Activated CD8-positive, alpha-beta memory T cell treated with anti-CD3 and anti-CD28 coated beads, Interleukin-2, amount 50 U/mL, for 1 hour (primary cell): ENCODE data around the gene ZNHIT2.
"Not testable (repeated sequence)": the region's sequence is repeated elsewhere in the genome, so short reads cannot be mapped to it uniquely, and the experiment has no call there.

Experiments
- DNase-seq: peaks from one replicate; pipeline ENCODE4 v3.0.0-alpha.2; 2020; ENCODE audit errors: extremely low read depth

ZNHIT2 gene

DNA sequence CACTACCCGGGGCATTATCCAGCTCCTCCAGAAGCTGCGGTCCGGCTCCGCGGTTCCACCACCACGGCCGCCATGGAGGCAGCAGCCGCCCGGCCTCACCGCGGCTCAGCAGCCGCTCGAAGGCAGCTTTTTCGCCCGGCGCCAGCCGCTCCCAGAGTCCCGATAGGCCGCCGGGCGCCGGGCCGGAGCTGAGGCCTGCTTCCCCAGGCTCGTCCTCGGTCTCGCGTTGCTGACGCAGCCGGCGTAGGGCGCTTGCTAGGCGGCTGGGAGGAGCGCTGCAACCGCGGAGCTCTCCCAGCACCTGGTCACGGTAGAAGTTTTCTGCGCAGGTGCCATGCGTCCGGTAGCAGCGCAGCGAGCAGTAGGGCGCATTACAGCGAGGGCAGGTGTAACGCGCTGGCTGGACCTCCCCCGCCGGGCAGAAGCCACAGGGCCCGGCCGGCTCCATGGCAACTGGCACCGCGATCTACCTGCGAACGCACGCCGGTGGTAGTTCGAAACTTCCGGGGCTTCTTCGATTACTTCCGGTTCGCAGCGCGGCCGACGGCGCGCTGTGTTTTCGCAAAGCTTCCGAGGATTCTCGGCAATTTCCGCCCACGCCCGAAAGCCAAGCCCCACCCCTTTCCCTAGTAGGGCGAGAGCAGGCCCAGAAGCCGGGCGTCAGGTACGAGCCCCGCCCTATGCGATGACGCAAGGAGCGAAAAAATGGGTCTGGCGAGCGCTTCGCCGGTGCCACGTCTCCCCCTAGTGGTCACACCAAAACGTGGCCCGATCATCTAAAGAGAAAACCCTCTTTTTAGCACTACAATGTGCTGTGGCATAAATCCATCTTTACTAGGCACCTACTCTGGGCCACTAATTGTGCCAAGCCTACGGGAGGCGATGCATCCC, at the start of gene ZNHIT2:
TSS of gene ZNHIT2 (minus strand) at position 496 of the 891 bp plus-strand sequence. CDS start at position 448, 48 bp downstream.
- peak; percentile 99 for DNase-seq

GRCh38 chr11:65166893-65167292, 49.4 kb upstream of the ZNHIT2 start:
- no peak for DNase-seq

DNA sequence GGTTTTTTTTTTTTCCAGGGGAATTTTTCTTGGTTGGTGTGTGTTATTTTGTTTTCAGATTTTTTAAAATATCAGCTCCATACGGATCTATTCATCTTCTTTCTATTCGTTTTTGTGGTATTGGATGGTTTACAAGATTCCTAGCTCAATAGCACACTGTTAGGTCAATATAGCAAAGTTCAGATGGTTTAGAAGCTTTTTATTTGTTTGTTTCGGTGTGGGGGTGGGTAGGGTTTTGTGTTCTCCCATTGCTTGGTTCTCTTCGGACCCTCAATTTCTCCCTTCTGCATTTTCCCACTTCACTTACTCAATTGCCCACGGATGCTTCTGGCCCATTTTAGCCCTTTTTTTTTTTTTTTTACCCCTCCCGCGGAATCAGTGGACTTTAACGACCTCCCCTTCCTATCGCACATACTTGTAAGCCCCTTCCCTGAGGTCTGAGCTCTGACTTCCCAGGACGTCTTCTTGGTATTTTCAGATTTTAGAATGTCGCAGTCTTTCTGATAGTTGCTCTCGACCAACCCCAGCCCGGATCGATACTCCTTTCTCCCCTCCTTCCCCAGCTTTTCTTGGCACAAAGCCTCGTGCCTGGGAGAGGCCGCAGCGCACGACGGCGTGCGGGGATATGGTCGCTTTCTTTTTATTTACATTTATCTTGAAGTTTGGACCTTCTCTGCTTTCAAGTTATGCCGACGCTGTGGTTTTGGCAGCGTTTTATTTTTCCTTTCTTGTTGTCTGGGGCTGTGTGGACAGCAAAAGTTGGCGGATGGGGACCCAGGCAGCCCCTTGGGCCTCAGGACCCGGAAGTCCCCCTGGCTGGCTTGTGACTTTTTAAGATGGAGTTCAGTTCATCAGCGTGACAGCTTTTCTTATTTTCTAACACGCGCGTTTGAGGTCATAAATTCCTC, 48.2 kb upstream of the ZNHIT2 start:
- no peak for DNase-seq

DNA sequence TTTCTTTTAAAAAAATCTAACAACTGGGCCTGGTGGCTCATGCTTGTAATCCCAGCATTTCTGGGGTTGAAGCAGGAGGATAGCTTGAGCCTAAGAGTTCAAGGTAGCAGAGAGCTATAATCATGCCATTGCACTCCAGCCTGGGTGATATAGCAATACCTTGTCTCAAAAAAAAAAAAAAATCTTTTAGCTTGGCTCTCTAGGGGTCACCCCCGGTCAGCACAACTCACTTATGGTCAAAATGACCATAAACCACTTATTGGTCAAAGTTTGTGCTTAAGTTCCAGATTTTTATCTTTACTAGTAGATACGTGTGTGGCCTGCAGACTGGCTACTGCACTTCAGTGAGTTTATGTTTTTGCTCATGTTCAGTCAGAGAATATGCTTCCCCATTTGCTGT, 46.2 kb upstream of the ZNHIT2 start:
- no peak for DNase-seq

- no peak for DNase-seq
Observed at GRCh38 chr11:65160643-65161042, 43.1 kb upstream of the ZNHIT2 start.

GRCh38 chr11:65159012-65159411, 41.5 kb upstream of the ZNHIT2 start:
- DNase-seq, result no peak

- no peak for DNase-seq
Observed at GRCh38 chr11:65157336-65157735, 39.8 kb upstream of the ZNHIT2 start.

DNA sequence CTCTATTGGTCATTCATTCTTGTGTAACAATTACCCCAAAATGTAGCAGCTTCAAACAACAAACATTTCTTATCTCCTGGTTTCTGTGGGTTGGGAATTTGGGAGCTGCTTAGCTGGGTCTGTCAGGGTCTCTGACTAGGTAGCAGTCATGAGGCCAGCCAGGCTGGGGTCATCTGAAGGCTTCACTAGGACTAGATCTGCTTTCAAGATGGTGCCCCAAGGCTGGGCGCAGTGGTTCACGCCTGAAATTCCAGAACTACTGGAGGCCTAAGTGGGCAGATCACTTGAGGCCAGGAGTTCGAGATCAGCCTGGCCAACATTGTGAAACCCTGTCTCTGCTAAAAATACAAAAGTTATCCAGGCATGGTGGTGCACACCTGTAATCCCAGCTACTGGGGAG, 39.4 kb upstream of the ZNHIT2 start:
- DNase-seq, result no peak

- no peak for DNase-seq
Observed at GRCh38 chr11:65156256-65156655, 38.8 kb upstream of the ZNHIT2 start.

DNA sequence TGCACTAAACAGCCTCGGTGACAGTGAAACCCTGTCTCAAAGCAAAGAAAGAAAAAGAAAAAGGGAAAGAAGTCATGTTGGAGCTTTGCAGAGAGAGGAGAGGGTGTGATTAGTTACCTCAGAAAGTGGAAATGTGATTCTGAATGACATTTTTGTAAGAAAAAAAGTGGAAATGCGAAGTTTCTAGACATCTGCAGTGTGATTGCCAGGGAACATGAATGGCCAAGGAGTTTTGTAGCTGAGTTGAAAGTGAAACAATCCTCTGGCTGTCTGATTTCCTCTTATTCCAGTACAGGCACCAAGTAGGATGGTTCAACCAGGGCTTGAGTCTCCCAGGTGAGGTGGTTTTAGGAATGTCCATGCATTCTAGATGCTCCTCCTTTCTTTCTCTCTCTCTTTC, 34.6 kb upstream of the ZNHIT2 start:
- DNase-seq, result no peak

DNA sequence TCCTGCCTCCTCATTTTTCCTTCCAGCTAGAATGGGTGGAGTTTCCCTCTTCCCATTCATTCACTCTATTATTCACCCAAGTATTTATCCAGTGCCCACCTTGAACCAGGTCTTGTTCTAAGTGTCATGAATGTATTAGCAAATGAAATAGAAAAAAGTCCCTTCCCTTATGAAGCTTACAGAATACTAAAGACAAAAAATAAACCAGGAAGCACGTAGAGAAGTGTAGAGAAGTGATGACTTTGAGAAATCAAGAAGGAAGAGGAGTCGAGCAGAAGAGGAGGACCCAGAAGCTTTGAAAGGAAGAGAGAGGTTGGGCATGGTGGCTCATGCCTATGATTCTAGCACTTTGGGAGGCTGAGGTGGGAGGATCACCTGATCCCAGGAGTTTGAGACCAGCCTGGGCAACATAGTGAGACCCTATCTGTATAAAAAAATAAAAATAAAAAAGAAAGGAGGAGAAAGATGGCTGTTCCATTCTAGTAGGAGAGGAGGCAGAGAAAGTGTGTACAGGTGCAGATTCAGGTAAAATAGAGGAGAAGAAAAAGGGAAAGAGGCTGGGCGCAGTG, 33.9 kb upstream of the ZNHIT2 start:
- DNase-seq, result no peak

DNA sequence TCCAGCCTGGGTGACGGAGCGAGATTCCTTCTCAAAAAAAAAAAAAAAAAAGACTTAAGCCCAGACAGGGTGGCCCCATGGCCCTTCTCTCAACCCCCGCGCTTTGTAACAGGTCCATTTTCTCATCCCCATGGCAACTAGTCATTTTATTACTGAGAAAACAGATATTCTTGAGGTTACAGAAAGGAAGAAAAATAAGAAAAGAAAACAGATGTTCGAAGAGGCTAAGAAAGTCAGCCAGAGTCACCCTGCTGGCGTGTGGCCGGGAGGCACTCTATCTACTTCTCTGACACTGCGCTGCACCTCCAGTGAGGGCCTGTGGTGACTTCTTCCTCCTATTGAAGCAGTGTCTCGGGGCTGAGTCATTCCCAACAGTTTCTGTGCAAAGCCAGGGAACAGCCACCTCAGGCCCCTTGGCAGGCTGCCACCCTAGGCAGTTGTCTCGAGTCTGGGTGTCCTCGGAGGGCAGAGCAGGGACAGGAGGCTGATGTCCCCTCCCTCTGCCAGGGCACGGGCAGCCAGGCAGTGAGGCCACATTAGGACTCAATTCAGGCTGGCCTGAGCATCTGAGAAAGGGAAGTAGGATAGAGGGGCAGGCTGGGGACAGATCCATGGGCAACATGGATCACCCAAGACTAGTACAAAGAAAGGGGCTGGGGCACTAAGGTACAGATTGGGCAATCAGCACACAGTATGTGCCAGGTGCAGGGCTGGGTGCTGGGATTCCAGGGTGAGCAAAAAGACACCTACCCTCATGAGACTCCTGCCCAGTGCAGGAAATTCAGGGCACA, 33.2 kb upstream of the ZNHIT2 start:
- DNase-seq, result no peak

- DNase-seq, result not testable (repeated sequence)
Observed at GRCh38 chr11:65150131-65150508, 32.6 kb upstream of the ZNHIT2 start.

DNA sequence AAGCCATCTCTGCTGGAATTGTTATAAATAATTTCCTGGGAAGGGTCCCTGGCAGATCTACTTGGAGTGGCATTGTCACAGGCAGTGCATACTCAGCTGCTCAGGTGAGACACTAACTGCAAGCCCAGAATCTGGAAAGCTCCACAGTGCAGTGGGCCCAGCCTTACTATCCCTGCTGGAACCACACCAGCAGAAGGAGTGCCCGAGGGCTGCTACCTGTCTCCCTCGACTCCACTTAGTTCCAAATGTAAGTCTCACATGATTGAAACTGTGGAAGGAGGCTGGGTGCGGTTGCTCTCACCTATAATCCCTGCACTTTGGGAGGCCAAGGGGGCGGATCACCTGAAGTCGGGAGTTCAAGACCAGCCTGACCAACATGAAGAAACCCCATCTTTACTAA, 31.2 kb upstream of the ZNHIT2 start:
- DNase-seq, result no peak

- no peak for DNase-seq
Observed at GRCh38 chr11:65147352-65148075, 30.0 kb upstream of the ZNHIT2 start.

- no peak for DNase-seq
Observed at GRCh38 chr11:65141896-65142494, 24.5 kb upstream of the ZNHIT2 start.

DNA sequence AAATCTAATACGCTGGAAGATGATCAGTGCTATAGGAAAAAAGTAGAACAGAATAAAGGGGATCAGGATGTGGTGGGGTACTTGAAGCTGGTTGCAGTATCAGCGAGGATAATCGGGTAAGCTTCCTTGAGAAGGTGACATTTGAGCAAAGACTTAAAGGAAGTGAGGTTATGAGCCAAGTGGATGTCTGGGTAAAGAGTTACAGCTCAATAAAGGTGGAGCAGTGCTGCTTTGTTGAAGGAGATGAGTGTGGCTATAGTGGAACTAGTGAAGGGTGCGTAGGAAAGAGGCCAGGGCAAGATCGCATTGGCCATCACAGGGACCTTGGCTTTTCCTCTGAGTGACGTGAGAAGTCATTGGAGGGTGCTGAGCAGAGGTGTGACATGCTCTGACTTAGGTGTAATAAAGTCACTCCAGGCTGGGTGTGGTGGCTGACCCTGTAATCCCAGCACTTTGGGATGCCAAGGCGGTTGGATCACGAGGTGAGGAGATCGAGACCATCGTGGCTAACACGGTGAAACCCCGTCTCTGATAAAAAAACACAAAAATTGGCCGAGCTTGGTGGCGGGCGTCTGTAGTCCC, 19.1 kb upstream of the ZNHIT2 start:
- no peak for DNase-seq

DNA sequence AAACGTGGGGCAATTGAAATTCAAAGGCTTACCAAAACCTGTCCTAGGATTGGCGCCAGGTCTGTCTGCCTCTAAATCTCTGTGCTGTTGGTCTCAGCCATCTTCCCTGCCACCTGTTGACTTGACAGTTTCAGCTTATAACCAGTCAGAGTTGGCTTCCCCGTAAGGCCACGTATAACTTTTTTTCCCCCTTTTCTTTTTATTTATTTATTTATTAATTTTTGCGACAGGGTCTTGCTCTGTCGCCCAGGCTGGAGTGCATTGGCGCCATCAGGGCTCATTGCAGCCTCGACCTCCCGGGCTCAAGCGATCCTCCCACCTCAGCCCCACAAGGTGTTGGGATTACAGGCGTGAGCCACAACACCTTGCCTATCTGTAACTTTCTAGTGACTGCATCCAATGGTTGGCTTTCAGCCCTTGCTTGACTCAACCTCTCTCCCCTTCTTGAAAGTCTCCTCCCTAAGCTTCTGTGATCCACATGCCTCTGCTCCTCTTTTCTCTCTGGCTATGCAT, 18.2 kb upstream of the ZNHIT2 start:
- no peak for DNase-seq

DNA sequence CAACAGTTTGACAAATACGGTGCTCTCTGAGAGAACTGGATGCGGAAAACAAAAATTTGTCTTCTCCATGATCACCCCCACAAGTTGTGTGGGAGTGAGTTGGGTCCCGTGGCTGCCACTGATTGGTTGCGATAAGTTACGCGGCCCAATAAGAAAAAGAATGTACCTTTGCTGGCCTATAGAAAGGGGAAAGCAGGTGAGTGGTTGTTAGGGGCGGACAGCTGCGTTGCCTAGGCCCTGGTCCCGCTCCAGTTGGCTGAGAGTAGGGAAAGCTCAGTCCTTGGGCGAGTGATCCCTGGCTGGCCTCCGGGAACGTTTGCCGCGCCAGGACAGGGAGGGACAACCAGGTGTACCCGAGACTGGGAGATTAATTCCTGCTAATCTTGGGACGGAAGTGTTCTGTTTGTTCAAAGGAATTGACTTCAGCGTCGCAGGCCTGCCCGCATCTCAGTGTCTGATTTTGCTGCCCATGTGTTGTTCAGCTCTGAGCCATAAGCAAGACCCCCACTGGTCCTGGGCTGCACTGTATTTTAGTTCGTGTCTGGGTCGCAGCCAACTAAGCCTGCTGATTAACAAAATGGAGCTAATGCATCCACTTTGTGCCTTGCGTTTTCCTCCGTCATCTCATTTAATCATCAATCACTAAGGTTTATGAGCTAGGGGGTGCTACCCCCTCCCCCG, 17.6 kb upstream of the ZNHIT2 start:
- DNase-seq, result peak; percentile 66
